ENCODE results near the gene DPP10.
"Not testable (repeated sequence)": the region's sequence is repeated elsewhere in the genome, so short reads cannot be mapped to it uniquely, and the experiment has no call there.

DPP10 gene

GRCh38 chr2:115440746-115441145 lies 998.3 kb downstream of the DPP10 start:
- DNase-seq (ENCODE audit: low spot score), result not testable (repeated sequence)

DNA sequence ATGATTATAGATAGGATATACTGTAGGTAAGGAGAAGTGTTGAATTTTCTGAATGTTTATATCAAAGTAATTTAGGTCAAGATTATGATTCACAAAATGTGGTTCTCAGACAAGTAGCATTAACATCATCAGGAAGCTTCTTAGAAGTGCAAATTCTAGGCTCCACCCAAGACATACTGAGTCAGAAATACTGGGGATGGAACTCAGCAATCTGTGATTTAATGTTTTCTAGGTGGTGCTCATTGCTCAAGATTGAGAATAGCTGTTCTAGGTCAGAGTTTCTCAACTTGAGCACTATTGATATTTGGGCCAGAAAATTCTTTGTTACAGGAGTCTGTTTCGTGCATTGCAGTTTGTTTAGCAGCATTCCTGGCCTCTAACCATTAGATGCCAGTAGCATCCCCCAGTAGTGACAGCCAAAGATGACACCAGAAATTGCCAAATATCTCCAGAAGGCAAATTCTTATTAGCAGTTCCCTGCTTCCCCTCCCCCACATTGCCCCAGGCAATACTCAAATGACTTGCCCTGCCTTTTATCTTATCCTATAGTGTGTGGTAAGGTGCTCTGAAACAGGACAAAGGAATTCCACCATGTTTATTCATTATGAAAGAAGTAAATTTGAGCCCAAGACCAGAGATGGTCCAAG lies 1001.2 kb downstream of the DPP10 start:
- no peak for DNase-seq (ENCODE audit: low spot score)

GRCh38 chr2:115460008-115460407 lies 1017.6 kb downstream of the DPP10 start:
- DNase-seq (ENCODE audit: low spot score), result no peak

DNA sequence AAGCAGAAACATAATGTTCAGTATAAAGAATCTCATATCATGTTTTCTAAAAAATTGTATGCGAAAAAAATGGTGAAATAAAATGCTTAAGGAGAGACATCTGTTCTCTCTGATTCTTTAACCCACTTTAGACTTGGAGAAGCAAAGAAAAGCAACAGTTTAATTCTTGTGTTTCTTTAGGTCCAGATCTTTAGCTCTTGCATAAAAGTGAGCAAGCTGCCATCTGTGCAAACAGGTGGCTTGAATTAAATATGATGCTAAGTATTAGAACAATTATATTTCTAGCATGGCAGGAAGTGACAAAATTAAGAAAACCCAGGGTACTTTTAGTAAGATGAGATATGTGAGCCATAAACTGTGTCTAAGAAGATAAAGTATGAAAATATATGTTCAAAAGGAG lies 1038.3 kb downstream of the DPP10 start:
- DNase-seq (ENCODE audit: low spot score), result no peak

GRCh38 chr2:115481842-115482241 lies 1039.4 kb downstream of the DPP10 start:
- DNase-seq (ENCODE audit: low spot score), result no peak

DNA sequence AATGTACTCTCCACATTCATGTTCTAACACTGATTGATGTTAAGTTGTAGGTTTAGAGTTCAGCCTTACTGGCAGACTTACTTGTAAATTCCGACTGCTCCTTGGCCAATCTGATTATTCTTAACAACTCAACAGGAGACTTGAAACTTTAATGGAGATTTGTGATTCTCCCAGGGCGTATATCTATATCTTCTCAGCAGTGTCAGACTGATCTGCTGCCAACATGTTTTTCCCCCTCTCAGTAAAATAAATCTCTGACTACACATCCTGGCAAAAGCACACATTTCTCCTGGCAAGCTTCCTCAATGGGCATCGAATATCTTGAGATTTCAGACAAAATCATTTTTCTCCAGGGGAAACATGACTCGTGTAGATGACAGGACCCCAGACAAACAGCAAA lies 1041.2 kb downstream of the DPP10 start:
- DNase-seq (ENCODE audit: low spot score), result no peak

DNA sequence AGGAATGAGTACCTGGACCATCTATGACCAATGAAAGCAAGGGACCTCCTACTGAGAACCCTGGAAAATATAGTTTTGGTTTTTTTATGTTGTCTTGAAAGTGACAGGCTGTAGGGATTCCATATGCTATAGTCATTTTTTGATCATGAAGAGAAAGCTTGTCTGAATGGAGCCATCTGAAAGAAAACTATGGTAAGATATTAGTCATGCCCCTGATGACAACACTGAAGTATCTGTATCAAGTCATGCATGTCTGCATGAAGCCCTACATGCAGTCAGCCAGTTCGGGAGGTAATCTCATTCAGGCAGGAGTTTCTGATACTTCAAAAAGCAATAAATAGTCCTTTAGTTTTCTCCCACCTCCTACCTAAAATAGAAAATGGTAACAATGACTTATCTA lies 1042.0 kb downstream of the DPP10 start:
- no peak for DNase-seq (ENCODE audit: low spot score)

DNA sequence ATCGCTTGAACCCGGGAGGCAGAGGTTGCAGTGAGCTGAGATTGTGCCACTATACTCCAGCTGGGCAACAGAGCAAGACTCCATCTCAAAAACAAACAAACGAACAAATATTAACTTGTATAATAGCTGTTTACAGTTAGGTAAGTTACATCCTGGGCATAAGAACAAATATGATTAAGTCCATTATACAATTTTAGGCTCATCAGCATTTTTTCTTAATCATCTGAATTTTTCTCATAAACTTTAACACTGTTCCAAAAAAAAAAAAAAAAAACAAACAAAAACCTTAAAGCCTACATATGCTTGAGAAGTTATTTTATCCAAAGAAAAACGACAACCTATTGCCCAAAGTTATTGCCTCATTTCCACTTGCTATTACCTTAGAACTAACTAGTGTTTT lies 1042.5 kb downstream of the DPP10 start:
- no peak for DNase-seq (ENCODE audit: low spot score)

DNA sequence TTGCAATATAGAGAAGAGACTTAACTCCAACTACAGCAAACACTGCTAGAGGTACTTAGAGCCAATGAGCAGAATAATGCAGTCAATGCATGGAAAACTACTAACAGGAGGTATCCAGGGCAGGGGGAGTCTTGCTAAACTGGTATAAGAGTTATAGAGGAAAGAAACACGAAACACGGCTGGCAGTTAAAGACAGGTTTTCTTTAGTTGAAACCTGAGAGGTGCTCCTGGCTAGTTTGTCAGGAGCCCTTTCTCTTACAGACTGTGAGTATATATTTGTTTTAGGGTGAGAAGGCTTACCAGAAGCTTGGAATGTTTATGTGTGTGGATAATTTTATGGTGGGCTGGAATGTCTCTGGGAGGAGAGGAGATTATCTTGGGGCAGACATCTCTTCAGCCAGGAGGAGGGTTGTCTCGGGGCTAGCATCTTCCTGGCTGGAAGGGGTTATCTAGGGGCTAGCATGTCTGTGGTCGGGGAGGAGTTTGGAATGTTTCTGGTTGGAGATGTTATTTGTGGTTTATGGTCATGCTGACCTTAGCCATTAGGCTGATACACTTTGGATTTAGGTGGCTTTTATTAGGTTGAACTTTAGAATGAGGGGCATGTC lies 1048.8 kb downstream of the DPP10 start:
- no peak for DNase-seq (ENCODE audit: low spot score)

GRCh38 chr2:115505331-115505730 lies 1062.9 kb downstream of the DPP10 start:
- DNase-seq (ENCODE audit: low spot score), result no peak

GRCh38 chr2:115520727-115521126 lies 1078.3 kb downstream of the DPP10 start:
- DNase-seq (ENCODE audit: low spot score), result no peak

GRCh38 chr2:115524452-115524851 lies 1082.0 kb downstream of the DPP10 start:
- DNase-seq (ENCODE audit: low spot score), result no peak

DNA sequence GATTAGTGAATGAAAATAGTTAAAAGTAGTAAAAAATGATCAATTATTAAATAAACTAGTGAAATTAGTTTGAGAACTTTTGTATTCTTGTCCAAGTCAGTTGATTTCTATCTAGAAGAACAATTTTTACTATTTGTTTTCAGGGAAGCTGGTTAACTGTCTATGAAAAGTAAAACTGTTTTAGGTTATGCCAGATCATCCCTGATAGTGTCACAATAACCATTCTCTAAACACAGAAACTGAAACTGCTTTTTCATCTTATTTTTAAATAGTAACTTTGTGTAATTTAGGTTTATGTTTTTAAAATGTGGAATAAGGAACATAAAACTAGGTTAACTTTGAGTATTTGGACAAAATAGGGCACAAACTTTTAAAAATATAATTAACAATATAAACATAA lies 1087.2 kb downstream of the DPP10 start:
- DNase-seq (ENCODE audit: low spot score), result no peak

DNA sequence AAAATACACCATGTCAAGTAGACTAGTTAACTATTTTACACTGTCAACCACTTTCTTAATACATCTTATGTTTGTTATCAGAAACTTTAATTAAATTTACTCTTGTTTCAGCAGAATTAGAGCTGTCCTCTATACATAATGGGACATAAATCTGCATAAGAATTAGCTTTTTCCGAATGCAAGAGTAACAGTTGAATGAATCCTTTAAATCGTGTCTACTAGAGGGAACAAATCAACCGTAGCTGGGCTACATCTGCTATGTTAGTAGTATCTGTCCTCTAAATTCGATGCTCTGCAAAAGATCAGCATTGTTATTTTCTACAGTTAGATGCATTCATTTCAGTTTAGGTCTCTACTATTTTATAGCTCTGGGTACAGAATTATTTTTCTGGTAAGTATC lies 1090.6 kb downstream of the DPP10 start:
- no peak for DNase-seq (ENCODE audit: low spot score)

GRCh38 chr2:115541814-115542213 lies 1099.4 kb downstream of the DPP10 start:
- DNase-seq (ENCODE audit: low spot score), result no peak

- DNase-seq (ENCODE audit: low spot score), result no peak
Observed at GRCh38 chr2:115542331-115542730, 1099.9 kb downstream of the DPP10 start.

DNA sequence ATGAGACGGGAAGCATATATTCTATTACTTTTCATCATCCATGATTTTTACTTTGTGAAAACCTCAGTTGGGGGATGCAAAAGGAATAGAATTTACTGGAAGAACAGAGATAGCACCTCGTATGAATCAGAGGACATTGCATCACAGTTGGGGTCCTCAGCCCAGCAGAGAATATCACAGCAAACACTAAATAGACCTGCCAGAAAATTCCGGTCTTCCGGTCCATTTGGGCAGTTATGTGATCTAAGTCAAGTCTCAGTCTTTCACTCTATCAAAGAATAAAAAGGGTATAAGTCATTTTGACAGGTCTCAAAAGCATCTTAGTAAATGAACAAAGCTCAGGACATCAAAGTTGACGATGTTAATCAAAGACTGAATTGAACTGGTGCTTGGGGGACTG lies 1100.6 kb downstream of the DPP10 start:
- DNase-seq (ENCODE audit: low spot score), result no peak

- no peak for DNase-seq (ENCODE audit: low spot score)
Observed at GRCh38 chr2:115543461-115543860, 1101.0 kb downstream of the DPP10 start.

- no peak for DNase-seq (ENCODE audit: low spot score)
Observed at GRCh38 chr2:115549611-115550130, 1107.2 kb downstream of the DPP10 start.

GRCh38 chr2:115552726-115553125 lies 1110.3 kb downstream of the DPP10 start:
- no peak for DNase-seq (ENCODE audit: low spot score)

GRCh38 chr2:115554153-115554552 lies 1111.7 kb downstream of the DPP10 start:
- DNase-seq (ENCODE audit: low spot score), result no peak

- no peak for DNase-seq (ENCODE audit: low spot score)
Observed at GRCh38 chr2:115558725-115559124, 1116.3 kb downstream of the DPP10 start.

DNA sequence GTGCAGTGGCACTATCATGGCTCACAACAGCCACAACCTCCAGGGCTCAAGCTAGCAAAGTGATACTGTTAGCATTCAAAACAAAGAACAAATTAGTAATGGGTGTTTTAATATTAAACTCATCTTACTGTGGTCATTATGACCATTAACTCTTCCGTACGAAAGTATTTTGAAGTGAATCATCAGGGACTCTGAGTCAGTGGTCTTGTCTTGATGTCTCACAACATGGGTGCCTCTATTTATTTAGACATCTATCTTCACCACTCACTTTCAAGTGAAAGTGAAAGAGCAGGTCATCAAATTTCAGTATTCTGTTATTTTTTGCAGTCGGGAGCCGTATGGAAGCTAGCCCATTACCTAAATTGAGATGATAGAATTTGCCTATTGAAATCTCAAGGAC lies 1118.2 kb downstream of the DPP10 start:
- no peak for DNase-seq (ENCODE audit: low spot score)

DNA sequence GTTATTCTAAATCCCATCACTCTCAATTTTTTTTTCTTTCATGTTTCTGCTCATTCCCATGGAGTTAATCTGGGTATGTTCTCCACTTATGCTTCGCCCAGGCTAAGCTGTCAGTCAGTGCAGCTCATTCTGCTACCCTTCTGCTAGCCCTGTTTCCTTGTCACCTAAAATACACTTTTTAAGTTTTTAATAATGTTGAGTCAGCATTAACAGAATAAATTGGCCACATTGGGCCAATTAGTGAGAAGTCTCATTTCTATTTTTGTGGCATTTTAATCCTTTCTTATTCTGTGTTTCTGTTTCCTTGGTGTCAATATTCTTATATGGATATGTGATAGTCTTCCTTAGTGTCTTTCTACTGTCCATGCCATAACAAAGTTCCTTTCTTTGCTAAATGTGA lies 1126.2 kb downstream of the DPP10 start:
- no peak for DNase-seq (ENCODE audit: low spot score)

Data from cerebellar cortex (tissue), 1 donor.